Chondrocyte (in vitro differentiated cells): ENCODE measurements around the gene NUDT7. TPM values are rescaled to one million over a fixed set of nuclear protein-coding genes. Genes with fewer than 3 reads are reported as not detected.

Experiments
- DNase-seq: peaks from one replicate; pipeline ENCODE4 v3.0.0; 2021; ENCODE audit warnings: mixed read lengths, low spot score
- H3K27ac Mint-ChIP-seq: one replicate; pipeline ENCODE4 v1.8.0; 2021; ENCODE audit warnings: mild to moderate bottlenecking, moderate library complexity, mixed read lengths; ENCODE audit not compliant: unreplicated experiment
- H3K27me3 Mint-ChIP-seq: 2 replicates; pipeline ENCODE4 v1.8.0; 2021; ENCODE audit warnings: low read depth, mixed read lengths
- H3K36me3 Mint-ChIP-seq: 2 replicates; pipeline ENCODE4 v1.8.0; 2021; ENCODE audit warnings: low read depth, mixed read lengths
- H3K4me1 Mint-ChIP-seq: 2 replicates; pipeline ENCODE4 v1.8.0; 2021; ENCODE audit warnings: low read depth, mild to moderate bottlenecking, mixed read lengths
- H3K4me3 Mint-ChIP-seq: one replicate; pipeline ENCODE4 v1.8.0; 2021; ENCODE audit warnings: mild to moderate bottlenecking, moderate library complexity, mixed read lengths; ENCODE audit not compliant: unreplicated experiment
- H3K9me3 Mint-ChIP-seq: 2 replicates; pipeline ENCODE4 v1.8.0; 2021; ENCODE audit warnings: low read depth, mixed read lengths
- CTCF ChIP-seq: fragments of 200-600 bp; sonication (generic); IDR thresholded peaks from 2 replicates; pipeline ENCODE4 v1.5.0; 2021; ENCODE audit warnings: antibody characterized with exemption, mild to moderate bottlenecking, moderate library complexity
- total RNA-seq: library from RNA; stranded (reverse); gene quantifications from 3 replicates; pipeline ENCODE4 v1.2.1, GENCODE V29; 2021

Gene NUDT7
- total RNA-seq, 1 donor from 2014 or later, result 2.1 TPM

GRCh38 chr16:77767211-77767610, 44.9 kb downstream of the NUDT7 start:
- Mint-ChIP-seq H3K27ac (no peak overlapping the region), H3K27me3 (no peaks in the 10 kb centered on the region), H3K4me1 (no peaks in the 10 kb centered on the region), H3K9me3 (peaks cover 2% of the 10 kb centered on the region), H3K4me3 (no peak overlapping the region), H3K36me3 (no peaks in the 10 kb centered on the region)
- no peak for TF ChIP-seq CTCF
- DNase-seq, result no peak

GRCh38 chr16:77767826-77768225, 45.5 kb downstream of the NUDT7 start:
- Mint-ChIP-seq H3K4me3 (no peak overlapping the region), H3K4me1 (no peaks in the 10 kb centered on the region)

GRCh38 chr16:77775911-77776909, 53.9 kb downstream of the NUDT7 start:
- Mint-ChIP-seq H3K36me3 (no peaks in the 10 kb centered on the region), H3K27ac (no peak overlapping the region), H3K27me3 (no peaks in the 10 kb centered on the region), H3K9me3 (no peaks in the 10 kb centered on the region), H3K4me3 (no peak overlapping the region), H3K4me1 (no peaks in the 10 kb centered on the region)
- DNase-seq, result no peak
- TF ChIP-seq CTCF, result no peak

More at GRCh38 chr16:77767826-77768225, 45.5 kb downstream of the NUDT7 start:
- H3K27me3 Mint-ChIP-seq, result no peaks in the 10 kb centered on the region
- H3K27ac Mint-ChIP-seq, result no peak overlapping the region
- no peak for DNase-seq
- no peak for TF ChIP-seq CTCF
- H3K36me3 Mint-ChIP-seq, result no peaks in the 10 kb centered on the region
- H3K9me3 Mint-ChIP-seq, result peaks cover 2% of the 10 kb centered on the region

GRCh38 chr16:77777745-77778144, 55.4 kb downstream of the NUDT7 start:
- Mint-ChIP-seq H3K27me3 (no peaks in the 10 kb centered on the region), H3K4me3 (no peak overlapping the region), H3K27ac (no peak overlapping the region), H3K4me1 (no peaks in the 10 kb centered on the region), H3K9me3 (no peaks in the 10 kb centered on the region), H3K36me3 (no peaks in the 10 kb centered on the region)
- DNase-seq, result no peak
- TF ChIP-seq CTCF, result no peak

GRCh38 chr16:77780378-77780837, 58.1 kb downstream of the NUDT7 start:
- DNase-seq, result no peak
- TF ChIP-seq CTCF, result no peak
- no peaks in the 10 kb centered on the region for H3K4me1 Mint-ChIP-seq
- H3K9me3 Mint-ChIP-seq, result no peaks in the 10 kb centered on the region
- H3K4me3 Mint-ChIP-seq, result no peak overlapping the region
- H3K27me3 Mint-ChIP-seq, result no peaks in the 10 kb centered on the region
- no peak overlapping the region for H3K27ac Mint-ChIP-seq
- H3K36me3 Mint-ChIP-seq, result no peaks in the 10 kb centered on the region
